Measurements from ENCODE around the gene DNER.
"Not testable (repeated sequence)": the region's sequence is repeated elsewhere in the genome, so short reads cannot be mapped to it uniquely, and the experiment has no call there.

Gene DNER

GRCh38 chr2:229620289-229620688 is 94.1 kb downstream of the DNER start:
- no peak for DNase-seq

- DNase-seq, result no peak
Measured at GRCh38 chr2:229616433-229616832, 97.9 kb downstream of the DNER start.

- DNase-seq, result not testable (repeated sequence)
Measured at GRCh38 chr2:229614021-229614420, 100.3 kb downstream of the DNER start.

- no peak for DNase-seq
Measured at GRCh38 chr2:229612384-229612971, 101.9 kb downstream of the DNER start.

GRCh38 chr2:229611360-229611759 is 103.0 kb downstream of the DNER start:
- no peak for DNase-seq

GRCh38 chr2:229610872-229611271 is 103.5 kb downstream of the DNER start:
- DNase-seq, result no peak

- no peak for DNase-seq
Measured at GRCh38 chr2:229610333-229610732, 104.0 kb downstream of the DNER start.

- no peak for DNase-seq
Measured at GRCh38 chr2:229601936-229602335, 112.4 kb downstream of the DNER start.

- no peak for DNase-seq
Measured at GRCh38 chr2:229601396-229601795, 113.0 kb downstream of the DNER start.

GRCh38 chr2:229598227-229598626 is 116.1 kb downstream of the DNER start:
- DNase-seq, result no peak

- no peak for DNase-seq
Measured at GRCh38 chr2:229596796-229597195, 117.6 kb downstream of the DNER start.

- DNase-seq, result no peak
Measured at GRCh38 chr2:229591611-229592010, 122.7 kb downstream of the DNER start.

GRCh38 chr2:229586746-229587705 is 127.3 kb downstream of the DNER start:
- DNase-seq, result no peak

GRCh38 chr2:229586012-229586411 is 128.3 kb downstream of the DNER start:
- DNase-seq, result no peak

GRCh38 chr2:229582151-229582550 is 132.2 kb downstream of the DNER start:
- no peak for DNase-seq

- no peak for DNase-seq
Measured at GRCh38 chr2:229578052-229578846, 136.1 kb downstream of the DNER start.

- no peak for DNase-seq
Measured at GRCh38 chr2:229575569-229576315, 138.6 kb downstream of the DNER start.

GRCh38 chr2:229572507-229573271 is 141.7 kb downstream of the DNER start:
- no peak for DNase-seq

GRCh38 chr2:229571243-229571642 is 143.1 kb downstream of the DNER start:
- DNase-seq, result no peak

- no peak for DNase-seq
Measured at GRCh38 chr2:229566370-229566769, 148.0 kb downstream of the DNER start.

- no peak for DNase-seq
Measured at GRCh38 chr2:229564300-229564907, 150.0 kb downstream of the DNER start.

All from NCI-H1417 treated with DMSO at 0.1 percent for 48 hours (cell line).